ENCODE measurements around the gene HDAC7. TPM values are rescaled to one million over a fixed set of nuclear protein-coding genes. Genes with fewer than 3 reads are reported as not detected.

Gene HDAC7
- total RNA-seq, 2 donors from 2014 or later = 146 to 154 TPM

DNA sequence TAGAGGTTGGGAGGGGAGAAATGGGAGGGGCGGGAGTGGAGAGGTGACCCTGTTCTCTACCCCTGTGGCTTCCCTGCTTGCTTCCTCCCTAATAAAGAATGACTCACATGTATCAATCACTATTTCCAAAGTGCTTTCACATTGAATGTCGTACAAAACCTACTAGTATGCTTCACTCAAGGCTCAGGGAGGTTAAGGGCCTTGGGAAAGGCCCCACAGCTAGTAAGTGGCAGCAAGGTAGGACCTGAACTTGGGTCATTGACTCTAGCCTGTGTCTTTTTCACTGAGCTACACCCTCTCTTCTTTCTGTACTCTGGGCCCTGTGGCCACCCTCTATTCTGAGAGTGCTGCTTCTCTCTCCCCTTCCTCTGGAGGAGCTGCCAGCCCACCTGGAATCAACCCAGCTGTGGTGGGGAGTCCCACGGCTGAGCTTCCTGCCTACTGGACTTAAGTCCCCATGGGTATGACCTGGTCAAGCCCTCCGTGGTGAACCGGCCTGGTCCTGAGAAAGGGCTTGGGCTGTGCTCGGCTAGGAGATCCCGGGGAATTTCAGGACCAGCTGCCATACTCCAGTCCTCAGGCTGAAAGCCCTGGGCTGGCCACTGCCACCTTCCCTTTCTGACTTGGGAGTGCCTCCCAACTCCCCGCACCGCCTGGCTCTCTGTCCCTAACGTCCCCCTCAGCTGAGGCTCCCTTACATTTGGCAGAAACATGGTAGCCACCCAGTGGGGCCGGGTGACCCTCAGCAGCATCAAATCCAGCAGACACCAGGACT, 33.6 kb downstream of the HDAC7 start:
- H3K4me1 ChIP-seq (ENCODE audit: control insufficient read depth, insufficient read depth, low read length) = no peaks in the 10 kb centered on the region
- 95 to 100% methylated on average over 6 to 11 of the region's 11 CpGs for WGBS, 2 experiments (ENCODE audit: insufficient coverage in 1 of 2, insufficient read length in 1 of 2)
- Mint-ChIP-seq H3K9me3 (no peaks in the 10 kb centered on the region), H3K4me1 (no peaks in the 10 kb centered on the region), H3K4me3 (no peak overlapping the region), H3K27me3 (ENCODE audit: insufficient read depth) (no peaks in the 10 kb centered on the region), H3K36me3 (ENCODE audit: low read depth) (peaks cover 75% of the 10 kb centered on the region), H3K27ac (no peak overlapping the region)
- H3K36me3 ChIP-seq (ENCODE audit: control insufficient read depth, insufficient read depth, low read length) = peaks cover 85% of the 10 kb centered on the region
- H3K27me3 ChIP-seq (ENCODE audit: control insufficient read depth, insufficient read depth, low read length, poor library complexity, severe bottlenecking) = no peaks in the 10 kb centered on the region
- TF ChIP-seq, protein P1, sequence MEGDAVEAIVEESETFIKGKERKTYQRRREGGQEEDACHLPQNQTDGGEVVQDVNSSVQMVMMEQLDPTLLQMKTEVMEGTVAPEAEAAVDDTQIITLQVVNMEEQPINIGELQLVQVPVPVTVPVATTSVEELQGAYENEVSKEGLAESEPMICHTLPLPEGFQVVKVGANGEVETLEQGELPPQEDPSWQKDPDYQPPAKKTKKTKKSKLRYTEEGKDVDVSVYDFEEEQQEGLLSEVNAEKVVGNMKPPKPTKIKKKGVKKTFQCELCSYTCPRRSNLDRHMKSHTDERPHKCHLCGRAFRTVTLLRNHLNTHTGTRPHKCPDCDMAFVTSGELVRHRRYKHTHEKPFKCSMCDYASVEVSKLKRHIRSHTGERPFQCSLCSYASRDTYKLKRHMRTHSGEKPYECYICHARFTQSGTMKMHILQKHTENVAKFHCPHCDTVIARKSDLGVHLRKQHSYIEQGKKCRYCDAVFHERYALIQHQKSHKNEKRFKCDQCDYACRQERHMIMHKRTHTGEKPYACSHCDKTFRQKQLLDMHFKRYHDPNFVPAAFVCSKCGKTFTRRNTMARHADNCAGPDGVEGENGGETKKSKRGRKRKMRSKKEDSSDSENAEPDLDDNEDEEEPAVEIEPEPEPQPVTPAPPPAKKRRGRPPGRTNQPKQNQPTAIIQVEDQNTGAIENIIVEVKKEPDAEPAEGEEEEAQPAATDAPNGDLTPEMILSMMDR (conservative IDR thresholded peaks at IDR 0.05) = no peak
- no peak overlapping the region for H3K27ac ChIP-seq (ENCODE audit: low read depth, low read length)
- no peaks in the 10 kb centered on the region for H3K9me3 ChIP-seq (ENCODE audit: control insufficient read depth, low read length)
- no peak overlapping the region for H3K9ac ChIP-seq (ENCODE audit: extremely low read depth, low read length, poor library complexity, severe bottlenecking)
- no peak overlapping the region for H3K4me3 ChIP-seq (ENCODE audit: low read length)
- no peak for DNase-seq

DNA sequence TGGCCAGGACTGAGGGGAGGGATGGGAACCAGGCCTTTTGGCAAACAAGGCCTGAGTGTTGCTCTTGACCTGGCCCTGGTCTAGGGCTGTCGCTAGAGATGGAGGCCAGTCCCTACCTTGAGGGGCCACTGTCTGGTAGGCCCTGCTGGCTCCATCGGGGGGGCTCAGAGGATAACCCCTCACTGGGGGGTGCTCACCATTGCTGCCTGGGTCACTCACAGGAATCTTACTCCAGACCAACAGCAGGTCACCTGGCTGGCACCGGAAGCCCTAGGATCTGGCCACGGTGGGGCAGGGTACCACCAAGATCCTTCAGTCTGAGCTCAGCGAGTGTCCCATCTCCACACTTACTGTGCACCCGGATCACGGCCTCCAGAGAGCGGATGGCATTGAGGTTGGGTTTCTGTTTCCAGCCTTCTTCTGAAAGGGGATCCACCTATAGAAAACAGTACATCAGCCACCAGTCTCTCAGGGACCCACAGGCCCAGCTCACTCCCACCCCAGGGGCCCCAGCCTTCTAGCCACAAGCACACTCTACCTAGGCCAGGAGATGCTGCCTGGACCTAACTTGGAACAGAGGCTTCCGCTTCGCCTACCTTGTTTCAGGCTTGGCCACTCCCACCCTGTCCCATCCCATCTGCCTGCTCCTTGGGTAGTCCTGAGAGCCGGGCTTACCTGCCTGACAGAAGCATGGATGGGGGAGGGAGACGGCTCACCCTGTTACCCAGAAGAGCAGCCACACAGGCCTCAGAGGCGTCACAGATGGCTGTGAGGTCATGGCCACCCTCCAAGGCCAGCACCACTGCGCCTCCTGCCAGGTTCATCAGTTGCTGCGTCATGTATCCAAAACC, 34.4 kb downstream of the HDAC7 start:
- no peaks in the 10 kb centered on the region for H3K27me3 Mint-ChIP-seq (ENCODE audit: insufficient read depth)
- TF ChIP-seq, protein P1 (conservative IDR thresholded peaks at IDR 0.05) = no peak
- H3K4me3 Mint-ChIP-seq = no peak overlapping the region

DNA sequence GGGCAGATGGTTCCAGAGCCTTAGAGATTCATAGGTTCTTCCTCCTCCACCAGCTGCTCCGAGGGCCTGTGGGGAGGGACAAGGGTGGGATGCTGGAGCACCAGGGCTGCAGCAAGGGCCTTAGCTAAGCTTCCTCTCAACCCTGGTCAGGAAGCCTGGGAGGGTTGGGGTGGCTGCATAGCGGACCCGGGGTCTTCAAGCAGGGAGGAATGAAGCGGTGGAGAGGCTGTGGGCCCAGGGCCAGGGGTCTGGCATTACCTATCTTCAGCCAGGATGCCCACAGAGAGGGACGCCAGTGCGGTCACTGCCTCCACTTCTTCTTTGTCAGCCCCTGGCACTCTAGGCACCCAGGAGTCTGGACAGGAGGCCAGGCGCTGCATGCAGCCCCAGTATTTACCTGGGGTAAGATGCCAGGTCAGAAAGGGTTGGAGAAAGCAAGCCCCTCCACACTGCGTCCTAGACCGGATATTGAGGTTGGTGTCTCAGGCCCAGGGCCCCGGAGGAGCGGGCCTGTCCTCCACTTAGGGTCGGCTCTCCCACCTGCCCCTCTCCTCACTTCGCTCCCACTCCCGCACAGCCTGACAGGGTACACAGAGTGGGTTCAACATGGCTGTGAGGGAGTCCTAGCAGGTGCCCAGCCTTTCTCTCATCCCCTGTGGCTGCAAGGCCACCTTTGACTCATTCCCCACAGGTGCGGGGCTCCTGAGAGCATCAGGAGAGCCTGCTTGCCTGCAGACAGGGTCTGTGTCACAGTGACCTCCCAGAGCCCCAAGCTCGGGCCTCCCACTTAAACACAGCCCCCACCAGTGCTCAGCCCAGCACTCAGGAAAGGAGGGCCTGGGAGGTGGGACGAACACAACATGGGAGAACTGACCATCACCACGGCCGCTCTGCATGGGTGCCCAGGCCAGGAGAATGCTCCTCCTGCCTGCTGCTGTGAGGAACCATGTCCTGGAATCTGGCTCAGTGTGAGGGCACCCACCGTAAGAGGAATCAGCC, 35.6 kb downstream of the HDAC7 start:
- no peak for DNase-seq
- Histone ChIP-seq H3K9ac (ENCODE audit: extremely low read depth, low read length, poor library complexity, severe bottlenecking) (no peak overlapping the region), H3K36me3 (ENCODE audit: control insufficient read depth, insufficient read depth, low read length) (peaks cover 66% of the 10 kb centered on the region), H3K27me3 (ENCODE audit: control insufficient read depth, insufficient read depth, low read length, poor library complexity, severe bottlenecking) (no peaks in the 10 kb centered on the region), H3K4me3 (ENCODE audit: low read length) (no peak overlapping the region), H3K9me3 (ENCODE audit: control insufficient read depth, low read length) (no peaks in the 10 kb centered on the region), H3K27ac (ENCODE audit: low read depth, low read length) (no peak overlapping the region), H3K4me1 (ENCODE audit: control insufficient read depth, insufficient read depth, low read length) (no peaks in the 10 kb centered on the region)
- H3K27me3 Mint-ChIP-seq (ENCODE audit: insufficient read depth) = no peaks in the 10 kb centered on the region
- H3K4me1 Mint-ChIP-seq = peaks cover 1% of the 10 kb centered on the region
- no peak overlapping the region for H3K27ac Mint-ChIP-seq
- H3K4me3 Mint-ChIP-seq = no peak overlapping the region
- TF ChIP-seq, protein P1 (conservative IDR thresholded peaks at IDR 0.05) = no peak
- H3K9me3 Mint-ChIP-seq = no peaks in the 10 kb centered on the region
- WGBS, 2 experiments (ENCODE audit: insufficient coverage in 1 of 2, insufficient read length in 1 of 2) = 91 to 92% methylated on average over 10 to 19 of the region's 20 CpGs
- H3K36me3 Mint-ChIP-seq (ENCODE audit: low read depth) = peaks cover 61% of the 10 kb centered on the region

More for the DNA sequence above, 34.4 kb downstream of the HDAC7 start:
- no peaks in the 10 kb centered on the region for H3K27me3 ChIP-seq (ENCODE audit: control insufficient read depth, insufficient read depth, low read length, poor library complexity, severe bottlenecking)
- WGBS, 2 experiments (ENCODE audit: insufficient coverage in 1 of 2, insufficient read length in 1 of 2) = 95 to 96% methylated on average over 7 to 15 of the region's 15 CpGs
- peaks cover 67% of the 10 kb centered on the region for H3K36me3 Mint-ChIP-seq (ENCODE audit: low read depth)
- H3K4me3 ChIP-seq (ENCODE audit: low read length) = no peak overlapping the region
- no peak for DNase-seq
- H3K9ac ChIP-seq (ENCODE audit: extremely low read depth, low read length, poor library complexity, severe bottlenecking) = no peak overlapping the region
- no peaks in the 10 kb centered on the region for H3K9me3 ChIP-seq (ENCODE audit: control insufficient read depth, low read length)
- no peak overlapping the region for H3K27ac Mint-ChIP-seq
- H3K27ac ChIP-seq (ENCODE audit: low read depth, low read length) = no peak overlapping the region
- H3K9me3 Mint-ChIP-seq = no peaks in the 10 kb centered on the region
- no peaks in the 10 kb centered on the region for H3K4me1 Mint-ChIP-seq
- peaks cover 77% of the 10 kb centered on the region for H3K36me3 ChIP-seq (ENCODE audit: control insufficient read depth, insufficient read depth, low read length)
- H3K4me1 ChIP-seq (ENCODE audit: control insufficient read depth, insufficient read depth, low read length) = no peaks in the 10 kb centered on the region

All from endodermal cell (in vitro differentiated cells).